ENCODE data around the gene PSAP.

PSAP gene

GRCh38 chr10:71766717-71767419 is 84.2 kb downstream of the PSAP start:
- 88 to 89% methylated on average over 10 of the region's 10 CpGs for WGBS, 2 experiments

More at GRCh38 chr10:71766717-71767419, 84.2 kb downstream of the PSAP start:
- no peak overlapping the region for H3K27ac ChIP-seq (ENCODE audit: insufficient read depth, low read depth, low read length, poor library complexity, severe bottlenecking)
- H3K4me1 ChIP-seq (ENCODE audit: control insufficient read depth, insufficient read depth, low read length), result no peaks in the 10 kb centered on the region
- peaks cover 5% of the 10 kb centered on the region for H3K27me3 ChIP-seq (ENCODE audit: control insufficient read depth, insufficient read depth, low read length, poor library complexity, severe bottlenecking)
- no peak overlapping the region for H3K4me3 ChIP-seq (ENCODE audit: insufficient read depth, low read depth, low read length)
- H3K36me3 ChIP-seq (ENCODE audit: control insufficient read depth, insufficient read depth, low read length), result no peaks in the 10 kb centered on the region
- H3K9me3 ChIP-seq (ENCODE audit: control insufficient read depth, low read length), result no peaks in the 10 kb centered on the region

Data from ectodermal cell (in vitro differentiated cells).